Loucy (cell line): ENCODE data around the gene GLRA3.

Experiments used
- H2AFZ ChIP-seq: fragments of 200-600 bp; sonication (generic); 2 replicates; pipeline ENCODE4 v1.6.0; 2016; ENCODE audit warnings: antibody characterized with exemption, mild to moderate bottlenecking, low read length, moderate library complexity
- H3F3A ChIP-seq: fragments of 200-600 bp; 2 replicates; pipeline ENCODE4 v1.6.0; 2016; ENCODE audit warnings: antibody characterized with exemption, low read depth, mild to moderate bottlenecking
- H3K27me3 ChIP-seq: fragments of 200-600 bp; sonication (generic); 2 replicates; pipeline ENCODE4 v1.6.1; 2014; ENCODE audit warnings: low read length, mild to moderate bottlenecking; ENCODE audit not compliant: insufficient read depth, poor library complexity, severe bottlenecking
- H3K36me3 ChIP-seq: fragments of 200-600 bp; sonication (generic); 2 replicates; pipeline ENCODE4 v1.6.1; 2016; ENCODE audit warnings: low read length; ENCODE audit not compliant: insufficient read depth
- H3K4me1 ChIP-seq: fragments of 200-600 bp; sonication (generic); 2 replicates; pipeline ENCODE4 v1.5.1; 2014; ENCODE audit warnings: low read length, mild to moderate bottlenecking; ENCODE audit not compliant: insufficient read depth, poor library complexity, severe bottlenecking
- H3K4me2 ChIP-seq: fragments of 200-600 bp; sonication (generic); 2 replicates; pipeline ENCODE4 v1.6.0; 2014; ENCODE audit warnings: antibody characterized with exemption, low read length, low read depth, mild to moderate bottlenecking; ENCODE audit not compliant: poor library complexity, severe bottlenecking
- H3K4me3 ChIP-seq: fragments of 200-600 bp; sonication (generic); 2 replicates; pipeline ENCODE4 v1.5.1; 2014; ENCODE audit warnings: low read length, mild to moderate bottlenecking, mixed read lengths; ENCODE audit not compliant: poor library complexity, severe bottlenecking
- H3K79me2 ChIP-seq: fragments of 200-600 bp; sonication (generic); 2 replicates; pipeline ENCODE4 v1.6.1; 2014; ENCODE audit warnings: low read length; ENCODE audit not compliant: insufficient read depth
- H3K9ac ChIP-seq: fragments of 200-600 bp; sonication (generic); 2 replicates; pipeline ENCODE4 v1.6.0; 2014; ENCODE audit warnings: mild to moderate bottlenecking, low read depth, low read length, moderate library complexity; ENCODE audit not compliant: poor library complexity, severe bottlenecking
- H3K9me2 ChIP-seq: fragments of 200-600 bp; sonication (generic); replicated peaks from 2 replicates; pipeline ENCODE4 v1.6.1; 2016; ENCODE audit warnings: low read depth, low read length, mixed read lengths
- H3K9me3 ChIP-seq: fragments of 200-600 bp; sonication (generic); 2 replicates; pipeline ENCODE4 v1.6.1; 2014; ENCODE audit warnings: mild to moderate bottlenecking, antibody characterized with exemption, low read length, low read depth; ENCODE audit not compliant: insufficient read depth
- H4K20me1 ChIP-seq: fragments of 200-600 bp; sonication (generic); 2 replicates; pipeline ENCODE4 v1.6.0; 2014; ENCODE audit warnings: antibody characterized with exemption, low read length, mild to moderate bottlenecking; ENCODE audit not compliant: insufficient read depth, poor library complexity, severe bottlenecking
- EZH2phosphoT487 ChIP-seq: fragments of 200-600 bp; IDR thresholded peaks from 2 replicates; pipeline ENCODE4 v1.6.1; 2018; ENCODE audit warnings: antibody characterized with exemption, mild to moderate bottlenecking, moderate library complexity, borderline replicate concordance
- TF ChIP-seq, protein P1 (sequence below): fragments of 200-600 bp; sonication (generic); conservative IDR thresholded peaks from 2 replicates; pipeline ENCODE4 v1.5.1; 2014; ENCODE audit warnings: mild to moderate bottlenecking, antibody characterized with exemption, low read length

GLRA3 gene

DNA sequence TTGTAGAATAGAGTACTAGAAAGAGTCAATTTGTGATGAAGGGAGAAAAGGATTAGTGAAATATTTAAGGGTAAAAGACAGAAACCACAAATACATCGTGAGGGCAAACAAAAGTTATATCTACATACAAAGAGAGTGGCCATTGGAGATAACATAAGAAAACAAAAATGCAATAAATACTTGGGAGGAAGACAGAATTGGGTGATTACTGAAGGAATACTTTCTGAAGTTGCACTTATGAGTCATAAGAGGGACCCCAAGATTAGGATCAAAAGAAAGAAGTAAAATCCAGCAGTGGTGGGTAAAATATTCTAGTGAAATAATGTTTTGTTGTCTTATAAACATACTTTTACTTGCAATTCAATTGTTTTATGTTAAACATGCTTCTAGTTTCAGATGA is 53.7 kb downstream of the GLRA3 start:
- no peaks in the 10 kb centered on the region for H3K4me1 ChIP-seq
- no peaks in the 10 kb centered on the region for H3F3A ChIP-seq
- no peaks in the 10 kb centered on the region for H3K27me3 ChIP-seq
- no peaks in the 10 kb centered on the region for H3K9me2 ChIP-seq
- no peak overlapping the region for H3K4me3 ChIP-seq
- no peak overlapping the region for H3K4me2 ChIP-seq
- no peaks in the 10 kb centered on the region for H4K20me1 ChIP-seq
- no peaks in the 10 kb centered on the region for H3K36me3 ChIP-seq
- no peak overlapping the region for H2AFZ ChIP-seq
- no peaks in the 10 kb centered on the region for H3K79me2 ChIP-seq
- H3K9ac ChIP-seq: no peak overlapping the region
- no peaks in the 10 kb centered on the region for H3K9me3 ChIP-seq
- TF ChIP-seq EZH2phosphoT487: no peak
- TF ChIP-seq, protein P1, sequence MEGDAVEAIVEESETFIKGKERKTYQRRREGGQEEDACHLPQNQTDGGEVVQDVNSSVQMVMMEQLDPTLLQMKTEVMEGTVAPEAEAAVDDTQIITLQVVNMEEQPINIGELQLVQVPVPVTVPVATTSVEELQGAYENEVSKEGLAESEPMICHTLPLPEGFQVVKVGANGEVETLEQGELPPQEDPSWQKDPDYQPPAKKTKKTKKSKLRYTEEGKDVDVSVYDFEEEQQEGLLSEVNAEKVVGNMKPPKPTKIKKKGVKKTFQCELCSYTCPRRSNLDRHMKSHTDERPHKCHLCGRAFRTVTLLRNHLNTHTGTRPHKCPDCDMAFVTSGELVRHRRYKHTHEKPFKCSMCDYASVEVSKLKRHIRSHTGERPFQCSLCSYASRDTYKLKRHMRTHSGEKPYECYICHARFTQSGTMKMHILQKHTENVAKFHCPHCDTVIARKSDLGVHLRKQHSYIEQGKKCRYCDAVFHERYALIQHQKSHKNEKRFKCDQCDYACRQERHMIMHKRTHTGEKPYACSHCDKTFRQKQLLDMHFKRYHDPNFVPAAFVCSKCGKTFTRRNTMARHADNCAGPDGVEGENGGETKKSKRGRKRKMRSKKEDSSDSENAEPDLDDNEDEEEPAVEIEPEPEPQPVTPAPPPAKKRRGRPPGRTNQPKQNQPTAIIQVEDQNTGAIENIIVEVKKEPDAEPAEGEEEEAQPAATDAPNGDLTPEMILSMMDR: no peak

DNA sequence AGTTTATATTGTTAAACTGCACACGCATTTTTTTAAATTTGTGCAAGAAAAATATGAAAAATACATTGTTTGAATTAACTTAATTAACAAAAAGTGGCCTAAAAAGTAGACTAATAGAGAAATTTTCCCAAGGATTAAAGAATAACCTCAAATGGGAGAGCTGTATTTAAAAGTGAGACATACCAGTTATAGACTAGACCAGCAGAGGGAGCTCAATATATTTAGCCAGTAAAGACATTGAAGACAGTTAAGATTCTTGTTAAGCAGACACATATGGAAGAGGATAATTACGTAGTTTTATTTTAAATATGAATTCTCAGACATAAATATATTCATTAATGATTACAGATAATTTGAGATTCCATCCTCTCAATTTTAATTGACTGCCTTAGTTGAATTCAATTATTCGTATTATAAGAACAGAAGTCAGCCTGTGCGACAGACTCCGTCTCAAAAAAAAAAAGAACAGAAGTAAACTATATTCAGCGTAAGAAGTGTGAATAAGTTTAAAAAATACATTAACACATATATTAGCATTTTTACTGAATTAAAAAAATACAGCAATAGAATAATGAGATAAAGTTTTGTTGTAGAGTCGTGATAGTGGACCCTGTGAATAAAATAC is 64.8 kb downstream of the GLRA3 start:
- no peaks in the 10 kb centered on the region for H3K79me2 ChIP-seq
- no peaks in the 10 kb centered on the region for H4K20me1 ChIP-seq
- H3K9me3 ChIP-seq: no peaks in the 10 kb centered on the region
- no peak overlapping the region for H2AFZ ChIP-seq
- no peak overlapping the region for H3K9ac ChIP-seq
- no peaks in the 10 kb centered on the region for H3K4me1 ChIP-seq
- TF ChIP-seq EZH2phosphoT487: no peak
- TF ChIP-seq, protein P1: peak; percentile 84
- H3K27me3 ChIP-seq: no peaks in the 10 kb centered on the region
- H3K4me3 ChIP-seq: no peak overlapping the region
- H3K9me2 ChIP-seq: no peaks in the 10 kb centered on the region
- no peaks in the 10 kb centered on the region for H3K36me3 ChIP-seq
- no peaks in the 10 kb centered on the region for H3F3A ChIP-seq
- no peak overlapping the region for H3K4me2 ChIP-seq

DNA sequence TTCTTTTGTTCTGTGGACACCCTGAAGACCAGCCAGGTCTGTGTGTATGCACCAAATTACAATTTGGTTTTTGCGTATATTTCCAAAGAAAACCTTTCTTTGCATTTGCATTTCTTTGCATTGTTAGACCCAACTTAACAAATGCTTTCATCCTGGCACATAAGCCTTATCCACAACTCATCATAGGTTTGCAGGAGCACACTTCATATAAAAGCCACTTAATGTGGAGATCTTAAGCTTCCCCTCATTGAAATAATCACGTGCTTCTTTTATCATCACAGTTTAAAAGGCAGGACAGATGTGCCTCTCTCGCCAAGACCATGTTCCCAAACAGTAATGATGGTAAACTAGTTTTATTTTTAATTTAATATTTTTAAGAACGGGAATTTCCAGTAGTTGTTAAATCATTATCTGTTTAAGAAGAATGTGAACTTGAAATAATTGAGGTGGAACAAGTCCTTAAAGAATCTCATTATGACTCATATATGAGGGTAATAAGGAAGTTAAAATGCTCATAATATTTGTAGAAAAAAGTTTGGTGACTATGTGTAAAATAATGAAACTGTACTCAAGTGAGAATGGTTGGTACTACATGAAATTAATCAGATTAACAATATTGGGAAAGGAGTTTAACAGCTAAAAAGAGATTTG is 65.5 kb downstream of the GLRA3 start:
- TF ChIP-seq, protein P1: no peak
- TF ChIP-seq EZH2phosphoT487: no peak
- H3K27me3 ChIP-seq: no peaks in the 10 kb centered on the region

More for the DNA sequence above, 65.5 kb downstream of the GLRA3 start:
- Histone ChIP-seq H3K9me2 (no peaks in the 10 kb centered on the region), H2AFZ (no peak overlapping the region), H3K4me1 (no peaks in the 10 kb centered on the region), H3K79me2 (no peaks in the 10 kb centered on the region), H3K9ac (no peak overlapping the region), H3K4me3 (no peak overlapping the region), H4K20me1 (no peaks in the 10 kb centered on the region), H3K36me3 (no peaks in the 10 kb centered on the region), H3K4me2 (no peak overlapping the region), H3K9me3 (no peaks in the 10 kb centered on the region), H3F3A (no peaks in the 10 kb centered on the region)
